HG02623 (cell line): Measurements from ENCODE around the gene CAPNS1.
"Not testable (repeated sequence)": the region's sequence is repeated elsewhere in the genome, so short reads cannot be mapped to it uniquely, and the experiment has no call there.

Experiments used
- ATAC-seq: cut with Tn5 transposase; IDR thresholded peaks from one replicate; pipeline ENCODE4 v1.9.1; 2021; ENCODE audit warnings: moderate library complexity; ENCODE audit not compliant: unreplicated experiment

Gene CAPNS1

GRCh38 chr19:36149673-36150406 lies 10.0 kb downstream of the CAPNS1 start:
- ATAC-seq = no peak

- no peak for ATAC-seq
These were observed 10.7 kb downstream of the CAPNS1 start for GRCh38 chr19:36150586-36150985.

GRCh38 chr19:36151144-36152018 lies 11.5 kb downstream of the CAPNS1 start:
- ATAC-seq = no peak

GRCh38 chr19:36152019-36152351 lies 12.1 kb downstream of the CAPNS1 start:
- no peak for ATAC-seq

- no peak for ATAC-seq
These were observed 12.7 kb downstream of the CAPNS1 start, which contains the start of gene COX7A1 for GRCh38 chr19:36152352-36153091. TSS of gene COX7A1 (minus strand) at chr19:36152447. CDS start at chr19:36152407, 40 bp downstream.

GRCh38 chr19:36153126-36153525 lies 13.3 kb downstream of the CAPNS1 start:
- no peak for ATAC-seq

- ATAC-seq = no peak
These were observed 21.1 kb downstream of the CAPNS1 start for GRCh38 chr19:36160821-36161596.

GRCh38 chr19:36163813-36164212 lies 23.9 kb downstream of the CAPNS1 start:
- no peak for ATAC-seq

- no peak for ATAC-seq
These were observed 29.4 kb downstream of the CAPNS1 start for GRCh38 chr19:36169084-36169760.

- ATAC-seq = no peak
These were observed 33.0 kb downstream of the CAPNS1 start for GRCh38 chr19:36172852-36173251.

GRCh38 chr19:36173846-36174245 lies 34.0 kb downstream of the CAPNS1 start:
- not testable (repeated sequence) for ATAC-seq

GRCh38 chr19:36179077-36179476 lies 39.2 kb downstream of the CAPNS1 start:
- ATAC-seq = not testable (repeated sequence)

- no peak for ATAC-seq
These were observed 42.9 kb downstream of the CAPNS1 start for GRCh38 chr19:36182612-36183244.

- no peak for ATAC-seq
These were observed 43.4 kb downstream of the CAPNS1 start for GRCh38 chr19:36183245-36183628.

GRCh38 chr19:36186722-36187121 lies 46.9 kb downstream of the CAPNS1 start:
- ATAC-seq = not testable (repeated sequence)

- ATAC-seq = no peak
These were observed 56.4 kb downstream of the CAPNS1 start for GRCh38 chr19:36196249-36196648.

- no peak for ATAC-seq
These were observed 58.3 kb downstream of the CAPNS1 start for GRCh38 chr19:36198119-36198518.
